HUES6 (cell line): ENCODE results near the gene FAM216A.
"Not testable (repeated sequence)": the region's sequence is repeated elsewhere in the genome, so short reads cannot be mapped to it uniquely, and the experiment has no call there.

Experiments used
- H3K27ac ChIP-seq: 2 replicates; pipeline ENCODE4 v1.7.0; 2013; ENCODE audit warnings: low read depth, mild to moderate bottlenecking, low read length, inconsistent platforms
- H3K27me3 ChIP-seq: 2 replicates; pipeline ENCODE4 v1.6.1; 2013; ENCODE audit warnings: low read length; ENCODE audit not compliant: control insufficient read depth, insufficient read depth
- H3K36me3 ChIP-seq: 2 replicates; pipeline ENCODE4 v1.6.1; 2013; ENCODE audit warnings: low read length; ENCODE audit not compliant: control insufficient read depth, insufficient read depth
- H3K4me1 ChIP-seq: 2 replicates; pipeline ENCODE4 v1.6.1; 2013; ENCODE audit warnings: low read length; ENCODE audit not compliant: control insufficient read depth, insufficient read depth
- H3K4me3 ChIP-seq: 2 replicates; pipeline ENCODE4 v1.5.1; 2013; ENCODE audit warnings: low read depth, low read length
- H3K9ac ChIP-seq: one replicate; pipeline ENCODE4 v1.6.1; 2013; ENCODE audit warnings: mild to moderate bottlenecking, low read length
- H3K9me3 ChIP-seq: 2 replicates; pipeline ENCODE4 v1.6.1; 2013; ENCODE audit warnings: low read depth, low read length; ENCODE audit not compliant: control insufficient read depth, insufficient read depth

Gene FAM216A

DNA sequence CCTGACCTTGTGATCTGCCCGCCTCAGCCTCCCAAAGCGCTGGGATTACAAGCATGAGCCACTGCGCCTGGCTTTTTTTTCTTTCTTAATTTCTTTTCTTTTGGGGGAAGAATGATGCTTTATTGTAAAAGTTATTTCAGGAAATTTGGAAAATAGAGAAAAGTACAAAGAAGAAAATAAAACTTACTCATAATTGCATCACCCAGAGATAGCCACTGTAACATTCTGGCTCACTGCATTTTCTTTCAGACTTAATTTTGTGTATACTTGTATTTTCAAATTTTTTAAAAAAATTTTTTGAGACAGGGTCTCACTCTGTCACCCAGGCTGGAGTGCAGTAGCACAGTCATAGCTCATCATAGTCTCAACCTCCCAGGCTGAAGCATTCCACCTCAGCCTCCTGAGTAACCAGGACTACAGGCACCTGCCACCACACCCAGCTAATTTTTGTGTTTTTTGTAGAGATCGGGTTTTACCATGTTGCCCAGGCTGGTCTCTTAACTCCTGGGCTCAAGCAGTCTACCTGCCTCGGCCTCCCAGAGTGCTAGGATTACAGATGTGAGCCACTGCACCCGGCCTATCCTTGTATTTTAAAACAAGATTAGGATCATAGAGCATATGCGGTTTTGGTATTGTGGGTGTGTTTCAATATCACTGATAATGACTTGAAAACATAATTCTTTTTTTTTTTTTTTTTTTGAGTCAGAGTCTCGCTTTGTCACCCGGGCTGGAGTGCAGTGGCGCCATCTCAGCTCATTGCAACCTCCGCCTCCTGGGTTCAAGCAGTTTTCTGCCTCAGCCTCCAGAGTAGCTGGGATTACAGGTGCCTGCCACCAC lies 52.4 kb downstream of the FAM216A start:
- not testable (repeated sequence) for H3K27ac ChIP-seq, H3K4me1 ChIP-seq, H3K36me3 ChIP-seq, H3K27me3 ChIP-seq, H3K9me3 ChIP-seq, H3K9ac ChIP-seq, H3K4me3 ChIP-seq

DNA sequence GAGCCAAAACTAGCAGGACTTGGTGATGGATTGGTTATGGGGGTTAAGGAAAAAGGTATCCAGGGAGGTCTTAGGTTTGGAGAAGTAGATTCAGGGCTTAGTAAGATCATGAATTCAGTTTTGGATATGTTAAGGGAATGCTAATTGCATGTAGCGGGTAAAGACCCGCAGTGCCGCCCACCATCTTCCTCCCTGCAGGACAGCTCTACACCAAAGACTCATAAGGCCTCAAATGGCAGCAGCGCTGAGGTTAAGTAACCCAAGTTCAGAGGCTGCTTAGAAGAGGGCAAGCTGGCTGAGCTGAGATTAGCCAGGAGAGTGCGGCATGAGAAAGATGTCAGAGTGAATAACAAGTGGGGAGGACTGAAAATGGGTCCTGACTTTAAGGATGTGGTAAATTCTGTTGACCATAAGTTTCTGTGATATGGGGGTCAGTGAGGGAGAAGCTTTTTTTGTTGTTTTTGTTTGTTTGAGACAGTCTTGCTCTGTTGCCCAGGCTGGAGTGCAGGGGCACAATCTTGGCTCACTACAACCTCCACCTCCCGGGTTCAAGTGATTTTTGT lies 59.7 kb downstream of the FAM216A start:
- Histone ChIP-seq H3K9me3 (no peaks in the 10 kb centered on the region), H3K36me3 (0 out of 2 replicates have a peak, but pooled peaks cover 4% of the 10 kb centered on the region), H3K27ac (no peak overlapping the region), H3K9ac (no peak overlapping the region), H3K4me1 (no peaks in the 10 kb centered on the region), H3K4me3 (no peak overlapping the region), H3K27me3 (no peaks in the 10 kb centered on the region)

DNA sequence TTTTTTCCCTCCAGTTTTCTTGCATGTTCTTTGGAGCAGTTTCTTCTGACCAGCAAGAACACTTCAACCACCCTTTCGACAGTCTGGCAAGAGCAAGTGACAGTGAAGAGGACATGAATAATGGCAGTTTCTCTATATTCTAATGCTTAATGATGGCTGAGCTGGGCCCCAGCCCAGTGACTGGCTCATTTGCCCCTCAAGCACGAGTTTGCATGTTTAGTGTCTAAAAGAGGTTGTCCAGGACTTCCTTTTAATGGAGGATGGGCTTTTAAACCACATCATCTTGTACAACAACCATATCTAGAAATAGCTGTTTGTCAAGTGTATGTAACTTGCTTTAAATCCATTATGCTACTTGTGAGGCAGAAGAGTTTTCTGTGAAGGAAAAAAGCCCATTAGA lies 61.9 kb downstream of the FAM216A start:
- 0 out of 2 replicates have a peak, but pooled peaks cover 4% of the 10 kb centered on the region for H3K36me3 ChIP-seq
- H3K27me3 ChIP-seq = no peaks in the 10 kb centered on the region
- no peak overlapping the region for H3K27ac ChIP-seq
- H3K4me1 ChIP-seq = no peaks in the 10 kb centered on the region
- H3K9ac ChIP-seq = no peak overlapping the region
- H3K4me3 ChIP-seq = no peak overlapping the region
- H3K9me3 ChIP-seq = no peaks in the 10 kb centered on the region

DNA sequence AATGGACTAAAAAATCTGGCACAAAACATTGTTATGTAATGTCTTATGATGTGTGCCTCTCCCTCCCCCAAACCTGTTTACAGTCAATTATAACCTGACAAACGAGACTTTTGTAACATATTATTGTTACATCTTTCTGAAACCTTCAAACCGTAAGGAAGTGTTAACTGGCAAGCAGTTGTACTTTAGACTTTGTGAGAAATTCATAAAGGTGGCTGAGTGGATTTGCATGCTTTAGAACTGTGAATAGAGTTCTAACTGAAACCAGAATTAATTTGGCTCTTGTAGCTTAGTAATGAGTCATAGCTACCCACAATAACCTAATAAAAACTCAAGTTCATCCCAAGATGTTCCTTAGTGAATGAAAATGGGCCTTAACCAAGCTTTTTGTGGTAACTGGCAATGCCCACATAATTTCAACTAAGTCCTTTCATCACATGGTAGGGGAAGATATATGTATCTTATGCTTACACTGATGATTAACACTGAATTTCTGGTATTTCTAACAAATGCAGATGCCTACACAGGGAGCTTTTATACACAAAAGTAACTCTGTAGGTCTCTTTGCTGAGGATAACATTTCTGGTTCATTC lies 63.2 kb downstream of the FAM216A start:
- Histone ChIP-seq H3K9me3 (no peaks in the 10 kb centered on the region), H3K4me3 (no peak overlapping the region), H3K27me3 (no peaks in the 10 kb centered on the region), H3K36me3 (peaks cover 15% of the 10 kb centered on the region), H3K4me1 (no peaks in the 10 kb centered on the region), H3K27ac (no peak overlapping the region), H3K9ac (no peak overlapping the region)

DNA sequence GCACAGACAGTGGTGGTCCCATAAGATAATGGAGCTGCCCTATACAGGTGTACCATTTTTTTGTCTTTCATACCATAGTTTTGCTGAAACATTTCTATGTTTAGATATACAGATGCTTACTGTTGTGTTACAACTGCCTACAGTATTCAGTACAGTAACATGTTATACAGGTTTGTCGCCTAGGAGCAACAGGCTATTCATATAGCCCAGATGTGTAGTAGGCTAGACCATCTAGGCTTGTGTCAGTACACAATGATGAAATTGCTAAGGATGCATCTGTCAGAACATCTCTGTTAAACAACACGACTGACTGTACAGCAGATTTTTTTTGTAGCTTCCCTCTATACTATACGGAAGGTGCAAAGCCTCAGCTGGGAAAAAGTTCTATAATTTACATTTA lies 64.0 kb downstream of the FAM216A start:
- Histone ChIP-seq H3K36me3 (peaks cover 22% of the 10 kb centered on the region), H3K4me3 (no peak overlapping the region), H3K27ac (no peak overlapping the region), H3K9ac (no peak overlapping the region), H3K9me3 (no peaks in the 10 kb centered on the region), H3K4me1 (no peaks in the 10 kb centered on the region), H3K27me3 (no peaks in the 10 kb centered on the region)

DNA sequence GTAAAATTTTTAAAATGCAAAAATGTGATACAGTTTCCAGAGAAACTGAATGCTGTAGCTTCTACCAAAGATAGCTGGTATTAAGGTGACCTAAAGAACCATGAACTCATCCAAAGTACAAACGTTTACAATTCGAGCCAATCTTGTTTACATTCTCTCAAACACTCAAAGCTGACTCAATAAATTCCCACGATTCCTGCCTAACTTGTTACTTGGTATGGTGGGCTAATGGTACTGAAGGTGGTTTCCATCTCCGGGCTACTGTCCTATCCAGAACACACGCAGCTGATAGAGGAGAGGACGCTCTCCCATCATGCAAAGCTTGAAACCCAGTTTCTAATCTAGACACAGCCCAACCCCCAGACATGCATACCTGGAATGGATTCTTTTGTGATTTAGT lies 65.0 kb downstream of the FAM216A start:
- no peak overlapping the region for H3K27ac ChIP-seq
- H3K9ac ChIP-seq = no peak overlapping the region
- H3K36me3 ChIP-seq = peaks cover 32% of the 10 kb centered on the region
- no peaks in the 10 kb centered on the region for H3K27me3 ChIP-seq
- no peak overlapping the region for H3K4me3 ChIP-seq
- no peaks in the 10 kb centered on the region for H3K4me1 ChIP-seq
- H3K9me3 ChIP-seq = no peaks in the 10 kb centered on the region

DNA sequence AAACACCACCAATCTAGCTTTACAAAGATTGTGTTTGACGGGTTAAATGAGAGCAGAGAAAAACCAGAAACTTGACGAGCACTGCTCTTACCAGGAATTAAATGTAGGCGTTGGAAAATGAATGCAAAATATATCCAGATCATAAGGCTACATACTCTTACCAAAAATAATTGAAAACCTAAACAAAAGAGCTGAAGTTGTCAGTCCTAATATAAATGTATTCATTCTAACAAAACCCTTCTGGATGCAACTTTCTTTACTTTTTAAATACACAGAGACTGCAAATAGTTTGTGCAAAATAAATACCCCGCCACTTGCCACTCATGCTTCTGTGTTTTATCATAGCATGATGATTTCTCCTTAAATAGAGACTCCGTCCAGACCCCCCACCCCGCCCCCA lies 66.2 kb downstream of the FAM216A start:
- Histone ChIP-seq H3K4me1 (no peaks in the 10 kb centered on the region), H3K9ac (no peak overlapping the region), H3K4me3 (no peak overlapping the region), H3K27ac (no peak overlapping the region), H3K9me3 (no peaks in the 10 kb centered on the region), H3K36me3 (peaks cover 40% of the 10 kb centered on the region), H3K27me3 (no peaks in the 10 kb centered on the region)

DNA sequence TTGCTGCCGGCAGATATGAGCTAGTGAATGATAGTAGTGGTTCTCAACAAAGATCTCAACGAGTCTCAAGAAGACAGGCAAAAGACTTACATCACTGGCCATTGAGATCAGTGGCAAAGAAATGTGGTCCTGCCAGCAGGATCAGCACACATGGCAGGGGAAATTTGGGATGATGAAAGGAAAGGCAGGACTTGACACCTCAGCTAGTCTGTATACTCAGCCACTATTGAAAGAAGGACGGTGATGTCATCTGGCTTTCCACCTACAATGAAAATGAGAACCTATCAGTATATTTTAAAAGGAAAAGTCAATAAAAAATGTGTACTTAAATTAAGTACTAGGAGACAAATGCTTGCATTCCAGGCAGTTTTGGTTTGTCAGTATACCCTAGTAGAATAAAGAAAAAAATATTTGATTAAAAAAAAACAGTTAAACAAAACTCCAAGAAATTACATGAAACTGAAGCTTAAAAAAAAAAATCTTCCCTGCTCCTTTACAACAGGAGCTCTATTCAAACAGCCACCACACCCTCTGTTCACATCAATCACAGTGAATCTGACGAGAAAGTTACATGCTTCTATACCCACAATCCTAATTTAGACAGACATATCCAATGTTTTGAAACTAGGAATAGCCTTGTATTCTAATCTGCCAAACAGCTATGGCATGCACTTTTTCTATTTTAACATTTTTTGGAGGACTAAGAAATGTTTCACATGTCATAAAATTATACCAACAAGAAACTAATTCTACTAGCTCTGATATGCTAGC lies 68.4 kb downstream of the FAM216A start:
- Histone ChIP-seq H3K27me3 (no peaks in the 10 kb centered on the region), H3K4me3 (no peak overlapping the region)

DNA sequence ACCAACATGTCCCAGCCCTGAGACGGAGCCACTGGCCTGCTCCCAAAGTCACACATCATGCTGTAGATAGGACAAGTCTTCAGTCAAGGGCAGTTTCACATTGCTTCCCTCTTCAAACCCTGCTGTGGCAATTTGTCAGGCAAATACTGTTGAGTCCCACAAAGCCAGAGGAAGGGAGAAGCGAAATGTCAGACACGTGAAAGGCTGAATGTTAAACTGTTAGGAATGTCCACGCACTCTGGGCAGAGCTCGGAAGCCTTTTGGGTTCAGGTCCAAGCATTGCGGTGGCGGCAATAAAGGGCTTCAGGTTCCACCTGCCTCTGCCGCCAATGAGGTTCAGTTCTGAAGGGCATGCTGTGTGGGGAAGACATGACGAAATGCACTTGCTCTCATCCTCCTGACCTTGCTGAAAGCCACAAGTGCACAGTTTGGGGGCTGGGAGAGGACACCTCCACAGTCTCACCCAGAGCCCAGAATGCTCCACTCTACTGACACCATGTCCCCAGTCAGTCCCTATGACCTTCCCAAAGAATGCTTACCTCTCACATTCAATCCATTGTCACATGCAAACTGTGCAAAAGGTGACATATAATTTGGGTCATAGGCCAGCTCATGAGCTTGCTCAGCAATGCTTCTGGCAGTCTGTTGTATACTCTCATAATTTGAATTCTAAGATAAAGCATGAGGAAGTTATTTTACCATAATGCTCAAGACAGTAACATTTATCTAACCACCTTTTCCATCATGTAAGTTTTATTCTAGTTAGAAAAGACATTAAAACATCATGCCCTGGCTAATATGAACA lies 69.2 kb downstream of the FAM216A start:
- H3K4me3 ChIP-seq = no peak overlapping the region
- no peaks in the 10 kb centered on the region for H3K4me1 ChIP-seq
- H3K27me3 ChIP-seq = no peaks in the 10 kb centered on the region
- no peaks in the 10 kb centered on the region for H3K9me3 ChIP-seq
- no peak overlapping the region for H3K9ac ChIP-seq
- H3K27ac ChIP-seq = no peak overlapping the region
- peaks cover 36% of the 10 kb centered on the region for H3K36me3 ChIP-seq

More for the DNA sequence above, 68.4 kb downstream of the FAM216A start:
- H3K9ac ChIP-seq = no peak overlapping the region
- no peaks in the 10 kb centered on the region for H3K9me3 ChIP-seq
- H3K36me3 ChIP-seq = peaks cover 36% of the 10 kb centered on the region
- H3K27ac ChIP-seq = no peak overlapping the region
- H3K4me1 ChIP-seq = no peaks in the 10 kb centered on the region

DNA sequence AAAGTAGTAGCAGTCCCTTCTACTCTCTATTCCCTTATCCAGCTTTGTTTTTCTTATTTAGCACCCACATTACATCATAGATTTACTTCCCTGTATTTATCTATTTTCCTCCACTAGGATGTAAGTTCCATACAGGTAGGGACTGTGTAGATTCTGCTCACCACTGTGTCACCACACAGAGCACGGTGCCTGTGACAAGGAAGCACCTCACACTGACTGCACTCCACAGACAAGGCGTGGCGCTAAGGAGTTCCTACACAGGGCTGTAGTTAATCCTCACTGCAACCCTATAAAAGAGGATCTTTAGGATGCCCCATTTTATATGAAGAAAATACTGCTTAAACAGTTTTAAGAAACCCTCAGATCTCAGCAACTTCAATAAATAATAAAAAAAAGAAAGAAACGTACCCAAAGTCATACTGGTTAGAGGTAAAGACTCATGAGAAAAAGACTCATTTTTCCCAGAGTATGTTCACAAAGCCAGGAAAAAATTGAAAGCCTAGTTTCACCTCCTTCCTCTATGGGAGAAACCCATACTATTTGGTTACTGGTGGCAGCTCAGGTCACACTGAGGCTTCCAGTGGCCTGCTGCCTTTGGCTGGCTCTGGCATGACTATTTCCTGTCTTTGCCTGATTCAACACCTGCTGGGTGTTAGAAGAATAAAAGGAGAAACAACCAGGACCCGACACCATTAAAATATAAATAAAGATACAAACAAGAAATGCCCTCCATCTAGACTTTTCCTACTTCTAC lies 70.4 kb downstream of the FAM216A start:
- Histone ChIP-seq H3K9ac (no peak overlapping the region), H3K27ac (no peak overlapping the region), H3K4me1 (no peaks in the 10 kb centered on the region), H3K4me3 (no peak overlapping the region), H3K9me3 (no peaks in the 10 kb centered on the region), H3K36me3 (peaks cover 45% of the 10 kb centered on the region), H3K27me3 (no peaks in the 10 kb centered on the region)
